Central memory CD8-positive, alpha-beta T cell (primary cell): ENCODE data around the gene YIF1A.
"Not testable (repeated sequence)": the region's sequence is repeated elsewhere in the genome, so short reads cannot be mapped to it uniquely, and the experiment has no call there.

Experiments
- ATAC-seq: fragments of 150-1000 bp; cut with Tn5 transposase; replicated peaks from 2 replicates; pipeline ENCODE4 v1.10.0; 2022; ENCODE audit warnings: mild to moderate bottlenecking, moderate FRiP score, moderate number of reproducible peaks; ENCODE audit not compliant: poor library complexity, severe bottlenecking; ENCODE audit errors: extremely low read depth
- DNase-seq, 2 donors: peaks; one replicate each; pipeline ENCODE4 v3.0.0; 2021; ENCODE audit warnings: low spot score in 2 of 2
- H3K27ac Mint-ChIP-seq: one replicate; pipeline ENCODE4 v1.8.0; 2022; ENCODE audit warnings: low read depth, mild to moderate bottlenecking, moderate library complexity, mixed read lengths
- H3K27me3 Mint-ChIP-seq: one replicate; pipeline ENCODE4 v1.8.0; 2022; ENCODE audit warnings: mixed read lengths
- H3K36me3 Mint-ChIP-seq: one replicate; pipeline ENCODE4 v1.8.0; 2022; ENCODE audit warnings: mild to moderate bottlenecking, moderate library complexity, mixed read lengths; ENCODE audit not compliant: insufficient read depth
- H3K4me1 Mint-ChIP-seq: one replicate; pipeline ENCODE4 v1.8.0; 2022; ENCODE audit warnings: mixed read lengths
- H3K4me3 Mint-ChIP-seq: one replicate; pipeline ENCODE4 v1.8.0; 2022; ENCODE audit warnings: mild to moderate bottlenecking, moderate library complexity, mixed read lengths
- H3K9me3 Mint-ChIP-seq: one replicate; pipeline ENCODE4 v1.8.0; 2022; ENCODE audit warnings: mixed read lengths

The YIF1A gene

DNA sequence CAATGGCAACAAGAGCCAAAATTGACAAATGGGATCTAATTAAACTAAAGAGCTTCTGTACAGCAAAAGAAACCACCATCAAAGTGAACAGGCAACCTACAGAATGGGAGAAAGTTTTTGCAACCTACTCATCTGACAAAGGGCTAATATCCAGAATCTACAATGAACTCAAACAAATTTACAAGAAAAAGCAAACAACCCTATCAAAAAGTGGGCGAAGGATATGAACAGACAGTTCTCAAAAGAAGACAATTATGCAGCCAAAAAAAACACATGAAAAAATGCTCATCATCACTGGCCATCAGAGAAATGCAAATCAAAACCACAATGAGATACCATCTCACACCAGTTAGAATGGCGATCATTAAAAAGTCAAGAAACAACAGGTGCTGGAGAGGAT lies 31.3 kb upstream of the YIF1A start:
- H3K27me3 Mint-ChIP-seq, DNase-seq, ATAC-seq, H3K4me3 Mint-ChIP-seq, H3K36me3 Mint-ChIP-seq, H3K9me3 Mint-ChIP-seq, H3K27ac Mint-ChIP-seq: not testable (repeated sequence)
- H3K4me1 Mint-ChIP-seq: peaks cover 27% of the 10 kb centered on the region

- peaks cover 12% of the 10 kb centered on the region for H3K36me3 Mint-ChIP-seq
- ATAC-seq (no peak), DNase-seq (no peak)
- H3K4me1 Mint-ChIP-seq: peaks cover 37% of the 10 kb centered on the region
- no peaks in the 10 kb centered on the region for H3K27me3 Mint-ChIP-seq
- H3K9me3 Mint-ChIP-seq: no peaks in the 10 kb centered on the region
- peak overlapping the region; percentile 85 for H3K27ac Mint-ChIP-seq
- peak overlapping the region; percentile 61 for H3K4me3 Mint-ChIP-seq
Measured at GRCh38 chr11:66318600-66318970, 29.6 kb upstream of the YIF1A start.

DNA sequence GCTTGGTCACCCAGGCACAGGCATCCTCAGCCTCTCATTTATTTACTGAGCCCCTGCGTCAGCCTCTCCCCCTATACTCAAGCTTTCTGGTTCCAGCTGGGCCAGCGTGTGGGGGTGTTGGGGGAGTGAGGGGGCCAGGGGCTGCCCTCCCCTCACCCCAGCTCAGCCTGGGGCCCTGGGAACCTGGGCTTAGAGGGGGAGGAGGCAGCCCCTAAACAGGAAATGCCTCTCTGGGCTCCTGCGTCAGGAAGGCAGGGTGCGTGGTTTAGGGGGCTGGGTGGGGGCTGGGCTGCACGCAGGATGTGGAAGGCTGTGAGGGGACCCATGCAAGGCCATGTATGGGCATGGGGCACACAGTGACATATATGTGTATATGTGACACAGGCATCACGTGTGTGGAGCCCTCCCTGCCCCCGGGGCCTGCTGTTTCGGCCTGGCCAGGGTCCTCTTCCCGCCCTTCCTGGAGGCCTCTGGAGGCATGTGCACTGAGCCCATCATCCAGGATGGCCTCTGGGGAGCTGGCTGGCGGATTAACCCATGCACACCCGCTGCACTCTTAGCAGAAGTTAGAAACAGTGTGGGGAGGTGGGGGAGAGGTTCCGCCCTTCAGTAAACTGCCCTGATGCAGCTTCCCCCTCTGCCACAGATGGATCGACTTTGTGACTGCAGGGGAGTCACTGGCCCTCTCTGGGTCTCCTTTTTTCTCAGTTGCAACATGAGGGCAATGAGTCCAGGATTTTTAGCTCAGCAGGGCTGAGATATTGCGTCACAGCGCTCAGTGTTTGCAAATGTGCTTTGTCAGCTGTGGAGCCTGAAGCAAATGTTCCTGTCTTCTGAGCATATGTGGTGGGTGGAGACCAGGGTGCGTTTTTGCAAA lies 29.0 kb upstream of the YIF1A start:
- no peaks in the 10 kb centered on the region for H3K9me3 Mint-ChIP-seq
- H3K4me3 Mint-ChIP-seq: peak overlapping the region; percentile 61
- no peaks in the 10 kb centered on the region for H3K27me3 Mint-ChIP-seq
- H3K27ac Mint-ChIP-seq: peak overlapping the region; percentile 85
- peaks cover 37% of the 10 kb centered on the region for H3K4me1 Mint-ChIP-seq
- ATAC-seq (peak; percentile 97), DNase-seq (peak in 1 of 2 donors; percentile 66)
- peaks cover 12% of the 10 kb centered on the region for H3K36me3 Mint-ChIP-seq

DNA sequence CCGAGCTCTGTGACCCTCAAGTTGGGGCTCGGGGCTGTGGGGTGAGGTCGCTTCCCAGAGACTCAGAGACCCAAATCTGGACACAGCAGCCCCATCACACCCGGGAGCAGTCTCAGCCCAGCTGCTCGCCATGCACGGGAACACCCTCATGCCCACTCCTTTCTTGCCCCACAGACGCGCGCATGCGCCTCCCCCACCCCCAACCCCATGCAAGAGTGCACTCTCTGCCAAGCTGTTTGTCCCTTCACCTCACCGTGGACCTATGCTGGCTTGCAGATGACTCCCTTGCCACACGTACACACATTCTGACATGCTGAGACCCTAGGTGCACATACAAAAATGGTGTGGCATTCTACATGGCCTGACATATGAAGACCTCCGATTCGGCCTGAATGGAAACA lies 28.4 kb upstream of the YIF1A start:
- peaks cover 40% of the 10 kb centered on the region for H3K4me1 Mint-ChIP-seq
- H3K27ac Mint-ChIP-seq: peak overlapping the region; percentile 85
- peak overlapping the region; percentile 61 for H3K4me3 Mint-ChIP-seq
- H3K36me3 Mint-ChIP-seq: peaks cover 17% of the 10 kb centered on the region
- H3K27me3 Mint-ChIP-seq: no peaks in the 10 kb centered on the region
- DNase-seq (no peak), ATAC-seq (no peak)
- H3K9me3 Mint-ChIP-seq: no peaks in the 10 kb centered on the region

- peaks cover 44% of the 10 kb centered on the region for H3K4me1 Mint-ChIP-seq
- peak within 1 kb of the TSS; percentile 79 for H3K4me3 Mint-ChIP-seq
- no peaks in the 10 kb centered on the region for H3K9me3 Mint-ChIP-seq
- peaks cover 17% of the 10 kb centered on the region for H3K36me3 Mint-ChIP-seq
- ATAC-seq (no peak), DNase-seq (no peak)
- no peaks in the 10 kb centered on the region for H3K27me3 Mint-ChIP-seq
- peak within 1 kb of the TSS; percentile 85 for H3K27ac Mint-ChIP-seq
Measured at GRCh38 chr11:66316849-66317251, 27.9 kb upstream of the YIF1A start, which contains the start of gene CD248. Gene CD248, minus strand, starts transcription at chr11:66317044. Its CDS starts 17 bp downstream, at chr11:66317027.

DNA sequence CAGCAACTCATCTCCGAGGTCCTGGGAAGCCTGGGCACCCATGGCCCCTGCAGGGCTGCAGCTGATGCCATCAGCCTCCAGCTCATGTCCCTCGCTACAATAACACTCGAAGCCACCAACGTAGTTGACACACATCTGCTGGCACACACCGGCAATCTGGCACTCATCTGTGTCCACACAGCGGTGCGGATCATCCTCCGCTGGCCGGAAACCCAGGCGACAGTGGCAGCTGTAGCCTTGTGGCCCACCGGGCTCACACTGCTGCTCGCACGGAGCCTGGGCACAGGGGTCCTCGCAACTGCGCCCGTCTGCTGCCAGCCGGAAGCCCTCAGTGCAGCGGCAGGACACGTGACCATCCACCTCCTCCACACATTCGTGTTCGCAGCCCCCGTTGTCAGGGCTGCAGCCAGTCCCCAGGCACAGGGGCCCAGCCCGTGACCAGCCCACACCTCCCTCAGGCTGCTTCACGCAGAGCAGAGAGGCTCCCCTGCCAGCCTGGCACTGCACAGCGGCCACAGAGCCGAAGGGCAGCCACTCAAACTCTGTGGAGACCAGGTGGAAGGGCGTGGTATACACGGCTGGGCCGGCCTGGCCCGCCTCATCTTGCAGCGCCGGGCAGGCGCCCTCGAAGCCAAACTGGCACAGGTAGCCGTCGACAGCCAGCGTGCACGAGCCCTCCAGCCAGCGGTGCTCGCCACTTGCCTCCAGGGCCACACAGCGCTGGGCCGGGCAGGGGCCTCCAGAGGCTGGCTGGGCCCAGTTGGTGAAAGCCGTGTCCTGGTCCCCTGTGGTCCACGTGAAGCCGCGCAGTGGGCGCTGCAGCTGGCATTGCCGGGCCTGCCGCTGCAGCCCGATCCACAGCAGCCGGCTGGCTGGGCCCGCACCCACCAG lies 27.2 kb upstream of the YIF1A start:
- no peaks in the 10 kb centered on the region for H3K27me3 Mint-ChIP-seq
- peak overlapping the region; percentile 79 for H3K4me3 Mint-ChIP-seq
- H3K36me3 Mint-ChIP-seq: peaks cover 17% of the 10 kb centered on the region
- no peak for DNase-seq
- peaks cover 47% of the 10 kb centered on the region for H3K4me1 Mint-ChIP-seq
- H3K9me3 Mint-ChIP-seq: no peaks in the 10 kb centered on the region
- ATAC-seq: no peak
- H3K27ac Mint-ChIP-seq: peak overlapping the region; percentile 84

DNA sequence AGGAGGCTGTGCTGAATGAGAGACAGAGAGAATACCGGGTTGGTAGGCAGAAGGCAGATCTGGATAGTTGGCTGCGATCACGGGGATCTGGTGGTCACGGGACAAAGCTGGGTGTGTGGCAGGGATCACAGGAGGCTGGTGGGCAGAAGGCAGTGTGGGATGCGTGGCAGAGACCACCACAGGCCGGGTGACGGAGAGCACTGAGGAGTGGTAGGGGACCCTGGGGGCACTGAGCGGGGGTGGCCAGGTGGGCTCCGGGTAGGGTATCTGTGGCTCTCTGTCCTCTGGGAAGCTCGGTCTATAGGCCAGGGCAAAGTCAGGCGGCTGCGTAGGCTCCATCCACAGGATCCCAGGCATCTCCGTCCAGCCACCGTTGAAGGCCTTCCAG lies 26.5 kb upstream of the YIF1A start:
- H3K4me3 Mint-ChIP-seq: peak overlapping the region; percentile 79
- H3K4me1 Mint-ChIP-seq: peaks cover 47% of the 10 kb centered on the region
- H3K27me3 Mint-ChIP-seq: no peaks in the 10 kb centered on the region
- DNase-seq (no peak), ATAC-seq (no peak)
- peaks cover 17% of the 10 kb centered on the region for H3K36me3 Mint-ChIP-seq
- H3K27ac Mint-ChIP-seq: peak overlapping the region; percentile 84
- H3K9me3 Mint-ChIP-seq: no peaks in the 10 kb centered on the region

DNA sequence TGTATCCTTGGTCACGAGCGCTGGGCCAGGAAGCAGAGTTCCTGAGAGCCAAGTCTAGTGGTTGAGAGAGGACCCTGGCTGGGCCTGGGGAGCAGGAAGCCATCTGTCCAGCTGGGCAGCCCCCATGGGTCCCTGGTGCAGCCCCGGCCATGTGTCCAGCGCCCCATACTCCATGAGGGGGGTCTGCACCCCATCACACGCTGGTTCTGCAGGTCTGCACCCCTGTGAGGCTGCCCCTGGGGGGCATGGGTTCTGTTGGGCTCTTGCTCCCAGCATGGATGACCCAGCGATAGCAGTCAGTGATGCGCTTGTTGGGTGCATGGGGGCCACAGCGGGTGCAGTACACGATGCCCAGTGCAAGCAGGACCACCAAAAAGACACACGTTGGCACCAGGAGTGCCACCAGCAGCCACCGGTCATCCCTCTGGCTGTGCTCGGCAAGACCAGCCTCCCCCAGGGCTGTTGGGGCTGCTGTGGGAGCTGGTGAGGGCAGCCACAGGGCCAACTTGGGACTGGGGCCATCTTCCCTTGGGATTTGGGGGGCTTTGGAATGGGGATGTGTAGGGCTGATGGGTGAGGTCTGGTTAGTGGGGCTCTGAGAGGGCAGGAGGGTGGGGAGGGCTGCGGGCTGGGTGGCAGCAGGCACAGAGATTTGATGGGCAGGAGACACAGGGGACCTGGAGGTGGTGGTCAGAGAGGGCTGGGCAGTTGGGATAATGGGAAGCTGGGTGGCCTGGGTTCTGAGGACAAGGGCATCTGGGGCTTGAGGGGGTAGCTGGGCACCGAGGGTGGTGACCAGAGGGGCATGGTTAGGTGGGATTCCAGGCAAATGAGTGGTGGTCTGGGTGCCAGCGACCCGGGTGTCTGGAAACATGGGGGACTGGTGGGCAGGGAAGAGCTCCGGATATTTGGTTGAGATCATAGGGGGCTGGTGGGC lies 25.9 kb upstream of the YIF1A start:
- Mint-ChIP-seq H3K4me3 (peak overlapping the region; percentile 79), H3K27ac (peak overlapping the region; percentile 84), H3K36me3 (peaks cover 17% of the 10 kb centered on the region), H3K4me1 (peaks cover 47% of the 10 kb centered on the region), H3K27me3 (no peaks in the 10 kb centered on the region), H3K9me3 (no peaks in the 10 kb centered on the region)
- no peak for ATAC-seq
- no peak for DNase-seq

GRCh38 chr11:66314186-66314501 lies 25.2 kb upstream of the YIF1A start:
- DNase-seq (no peak), ATAC-seq (no peak)
- no peaks in the 10 kb centered on the region for H3K27me3 Mint-ChIP-seq
- peak overlapping the region; percentile 79 for H3K4me3 Mint-ChIP-seq
- peaks cover 47% of the 10 kb centered on the region for H3K4me1 Mint-ChIP-seq
- H3K27ac Mint-ChIP-seq: peak overlapping the region; percentile 83
- no peaks in the 10 kb centered on the region for H3K9me3 Mint-ChIP-seq
- peaks cover 17% of the 10 kb centered on the region for H3K36me3 Mint-ChIP-seq

DNA sequence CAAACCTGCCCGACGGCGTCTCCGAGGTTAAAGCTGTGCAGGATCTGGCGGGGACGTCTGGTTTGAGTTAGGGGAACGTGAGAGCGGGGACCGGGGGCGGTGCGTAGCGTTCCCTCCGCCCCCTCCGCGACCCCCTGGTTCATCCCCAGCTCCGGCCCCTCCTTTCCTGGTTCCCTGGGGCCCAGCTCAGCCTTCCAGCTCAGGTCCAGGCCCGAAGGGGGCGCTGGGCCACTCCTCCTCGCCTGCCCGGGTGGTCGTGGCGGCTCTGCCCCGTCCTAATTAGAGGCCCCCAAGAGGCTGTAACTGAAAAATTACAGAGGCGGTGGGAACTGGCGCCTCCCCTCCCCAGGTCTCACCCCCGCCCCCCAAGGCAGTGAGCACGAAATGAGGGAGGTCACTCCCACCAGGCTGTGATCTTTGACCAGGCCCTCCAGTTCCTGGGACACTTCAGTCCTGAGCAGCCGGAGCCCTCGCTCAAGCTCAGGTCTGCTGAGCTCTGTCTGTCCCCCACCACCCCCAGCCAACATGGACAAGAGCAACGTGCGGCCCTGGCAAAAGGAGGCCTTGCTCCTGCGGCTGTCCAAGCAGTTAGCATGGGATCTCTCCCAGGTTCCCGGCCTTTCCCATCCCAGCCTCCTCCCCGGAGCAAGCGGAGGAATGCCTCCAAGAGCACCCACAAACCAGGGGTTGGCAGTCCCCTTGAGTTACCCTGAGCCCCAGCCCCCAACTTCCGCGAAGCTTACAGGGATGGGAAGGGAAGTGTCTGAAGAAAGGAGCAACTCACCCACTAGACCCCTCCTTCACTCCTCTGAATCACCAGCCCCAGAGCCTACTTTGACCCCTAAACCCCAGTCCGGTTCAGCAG lies 24.6 kb upstream of the YIF1A start:
- Mint-ChIP-seq H3K9me3 (no peaks in the 10 kb centered on the region), H3K27ac (peak overlapping the region; percentile 83), H3K4me3 (peak overlapping the region; percentile 79), H3K4me1 (peaks cover 41% of the 10 kb centered on the region), H3K27me3 (no peaks in the 10 kb centered on the region), H3K36me3 (peaks cover 17% of the 10 kb centered on the region)
- no peak for DNase-seq
- no peak for ATAC-seq

- no peaks in the 10 kb centered on the region for H3K27me3 Mint-ChIP-seq
- ATAC-seq: peak; percentile 74
- H3K4me3 Mint-ChIP-seq: peak overlapping the region; percentile 79
- peak overlapping the region; percentile 85 for H3K27ac Mint-ChIP-seq
- H3K36me3 Mint-ChIP-seq: peaks cover 17% of the 10 kb centered on the region
- DNase-seq: peak; percentile 96 to 98
- peaks cover 34% of the 10 kb centered on the region for H3K4me1 Mint-ChIP-seq
- no peaks in the 10 kb centered on the region for H3K9me3 Mint-ChIP-seq
Measured at GRCh38 chr11:66312549-66313320, 23.8 kb upstream of the YIF1A start.
